ENCODE results near the gene MPI. TPM values are rescaled to one million over a fixed set of nuclear protein-coding genes. Genes with fewer than 3 reads are reported as not detected.
"Not testable (repeated sequence)": the region's sequence is repeated elsewhere in the genome, so short reads cannot be mapped to it uniquely, and the experiment has no call there.

Gene MPI
- total RNA-seq, 1 donor from 2014 or later = 44.5 TPM

GRCh38 chr15:74885461-74885860, 4.4 kb upstream of the MPI start:
- intact Hi-C loops (cut with DNase I) = no loop called here
- no peak for DNase-seq (ENCODE audit: low spot score)

DNA sequence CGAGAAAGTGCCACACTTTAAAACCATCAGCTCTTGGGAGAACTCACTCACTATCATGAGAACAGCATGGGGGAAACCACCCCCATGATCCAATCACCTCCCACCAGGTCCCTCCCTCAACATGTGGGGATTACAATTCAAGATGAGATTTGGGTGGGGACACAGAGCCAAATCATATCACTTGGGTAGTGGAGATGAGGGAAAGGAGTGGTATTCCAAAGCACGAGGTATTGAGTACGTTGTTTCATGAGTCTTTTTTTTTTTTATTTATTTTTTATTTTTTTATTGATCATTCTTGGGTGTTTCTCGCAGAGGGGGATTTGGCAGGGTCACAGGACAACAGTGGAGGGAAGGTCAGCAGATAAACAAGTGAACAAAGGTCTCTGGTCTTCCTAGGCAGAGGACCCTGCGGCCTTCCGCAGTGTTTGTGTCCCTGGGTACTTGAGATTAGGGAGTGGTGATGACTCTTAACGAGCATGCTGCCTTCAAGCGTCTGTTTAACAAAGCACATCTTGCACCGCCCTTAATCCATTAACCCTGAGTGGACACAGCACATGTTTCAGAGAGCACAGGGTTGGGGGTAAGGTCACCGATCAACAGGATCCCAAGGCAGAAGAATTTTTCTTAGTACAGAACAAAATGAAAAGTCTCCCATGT, 2.2 kb upstream of the MPI start:
- intact Hi-C loops (cut with DNase I); DNase-seq (ENCODE audit: low spot score): not testable (repeated sequence)

- intact Hi-C loops (cut with DNase I) = no loop called here
- DNase-seq (ENCODE audit: low spot score) = no peak
Measured at GRCh38 chr15:74888716-74889115, 1.1 kb upstream of the MPI start.

- no peak for DNase-seq (ENCODE audit: low spot score)
- intact Hi-C loops (cut with DNase I) = no loop called here
Measured at GRCh38 chr15:74889390-74889882, 406 bp upstream of the MPI start.

GRCh38 chr15:74890665-74890960, 771 bp downstream of the MPI start:
- intact Hi-C loops (cut with DNase I) = no loop called here
- DNase-seq (ENCODE audit: low spot score) = no peak

DNA sequence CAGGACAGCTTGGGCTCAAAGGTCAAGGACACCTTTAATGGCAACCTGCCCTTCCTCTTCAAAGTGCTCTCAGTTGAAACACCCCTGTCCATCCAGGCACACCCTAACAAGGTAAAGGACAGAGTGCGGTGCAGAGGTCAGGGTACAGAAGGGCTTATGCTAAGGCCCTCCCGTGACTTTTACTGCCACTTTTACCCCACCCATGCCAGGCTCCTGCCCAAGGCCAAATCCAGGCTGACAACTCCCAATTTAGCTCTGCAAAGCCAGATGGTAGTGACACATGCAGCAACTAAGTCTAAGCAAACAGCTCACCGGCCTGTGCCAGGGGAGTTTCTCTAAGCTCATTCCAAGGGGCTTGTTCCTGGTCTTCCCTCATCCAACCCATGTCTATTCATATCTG, 1.6 kb downstream of the MPI start:
- intact Hi-C loops (cut with DNase I) = no loop called here
- no peak for DNase-seq (ENCODE audit: low spot score)

GRCh38 chr15:74892313-74892712, 2.5 kb downstream of the MPI start:
- intact Hi-C loops (cut with DNase I) = no loop called here
- no peak for DNase-seq (ENCODE audit: low spot score)

GRCh38 chr15:74892931-74893330, 3.1 kb downstream of the MPI start:
- intact Hi-C loops (cut with DNase I) = no loop called here
- DNase-seq (ENCODE audit: low spot score) = no peak

GRCh38 chr15:74893627-74894026, 3.8 kb downstream of the MPI start:
- DNase-seq (ENCODE audit: low spot score) = no peak
- intact Hi-C loops (cut with DNase I) = no loop called here

- intact Hi-C loops (cut with DNase I); DNase-seq (ENCODE audit: low spot score): not testable (repeated sequence)
Measured at GRCh38 chr15:74894383-74894782, 4.5 kb downstream of the MPI start.

DNA sequence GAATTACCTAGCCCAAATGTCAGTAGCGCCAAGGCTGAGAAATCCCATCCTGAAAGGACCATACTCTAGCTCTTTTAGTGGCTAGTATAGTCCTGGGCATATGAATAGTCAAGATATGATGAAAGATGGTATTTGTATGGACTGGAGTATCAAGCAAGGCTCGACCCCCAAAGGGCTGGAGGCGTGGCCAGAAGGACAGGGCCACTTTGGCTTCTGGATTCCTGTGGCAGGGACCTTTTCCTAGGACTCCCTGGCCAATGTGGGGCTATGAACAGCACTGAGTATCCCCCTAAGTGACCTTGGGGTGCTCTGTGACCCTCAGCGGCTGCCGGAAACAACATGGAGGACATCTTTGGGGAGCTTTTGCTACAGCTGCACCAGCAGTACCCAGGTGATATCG, 6.0 kb downstream of the MPI start:
- intact Hi-C loops (cut with DNase I) = no loop called here
- DNase-seq (ENCODE audit: low spot score) = no peak

GRCh38 chr15:74896316-74896715, 6.5 kb downstream of the MPI start:
- DNase-seq (ENCODE audit: low spot score) = no peak
- intact Hi-C loops (cut with DNase I) = no loop called here

GRCh38 chr15:74897300-74897701, 7.5 kb downstream of the MPI start:
- intact Hi-C loops (cut with DNase I) = no loop called here
- DNase-seq (ENCODE audit: low spot score) = no peak

DNA sequence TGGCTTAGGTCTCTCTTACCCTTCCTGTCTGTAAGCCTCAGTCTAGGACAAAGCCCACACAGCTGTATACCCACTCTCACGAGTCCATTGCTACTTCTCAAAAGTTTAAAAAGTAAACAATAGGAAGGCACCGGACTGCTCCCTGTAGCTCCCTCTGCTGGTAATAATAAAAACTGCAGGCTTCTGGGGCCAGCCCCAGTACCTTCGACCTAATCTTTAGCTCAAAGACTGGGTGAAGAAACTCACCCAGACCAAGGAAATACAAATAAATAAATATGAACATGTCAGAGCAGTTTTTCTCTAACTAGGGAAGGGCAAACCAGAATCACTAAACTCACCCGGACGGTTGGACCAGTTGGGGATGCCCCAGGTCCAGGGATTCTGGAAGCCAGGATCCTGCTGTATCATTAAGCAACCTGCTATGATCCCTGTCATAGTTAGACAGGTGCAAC, 11.8 kb downstream of the MPI start:
- no peak for DNase-seq (ENCODE audit: low spot score)

DNA sequence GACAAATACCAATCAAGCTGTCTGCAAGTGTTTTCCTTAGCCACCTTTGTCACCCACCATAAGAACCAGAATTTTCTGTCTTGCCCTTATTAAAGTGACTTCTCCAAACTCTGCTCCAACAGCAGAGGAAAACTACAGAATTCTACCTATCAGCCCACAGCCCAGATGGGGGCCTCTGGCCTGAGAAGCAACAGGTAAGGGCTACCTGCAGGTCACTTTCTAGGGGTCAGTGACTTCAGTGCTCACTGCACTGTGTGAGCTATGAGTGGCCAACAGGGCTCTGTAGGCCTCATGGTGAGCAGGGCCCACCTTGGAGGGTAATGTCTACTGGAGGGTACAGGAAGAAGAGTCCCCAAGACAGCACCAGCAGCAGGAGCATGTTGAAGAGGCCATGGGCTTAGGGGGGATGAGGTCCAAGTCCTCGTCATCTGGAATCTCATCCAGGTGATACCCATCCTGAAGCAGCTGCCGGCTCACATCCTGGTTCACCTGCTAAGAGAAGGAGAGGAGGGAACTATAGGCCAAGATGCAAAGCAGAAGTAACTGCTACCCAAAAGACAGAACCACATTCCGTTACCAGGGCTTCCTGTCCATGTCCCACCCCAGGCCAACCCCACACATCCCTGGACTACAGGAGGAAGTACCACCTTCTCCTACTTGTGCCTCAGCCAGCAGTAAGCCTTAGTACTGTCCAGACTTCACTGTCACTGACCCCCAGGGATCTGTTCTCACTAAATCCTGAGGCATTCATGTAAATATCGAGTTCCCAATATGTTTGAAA, 12.6 kb downstream of the MPI start:
- intact Hi-C loops (cut with DNase I) = loop anchor here (2.0 to 5.0 kb wide), 2 partner anchors 60 to 115 kb away; partner anchors contain the start of gene ULK3
- DNase-seq (ENCODE audit: low spot score) = no peak

More for the DNA sequence above, 11.8 kb downstream of the MPI start:
- intact Hi-C loops (cut with DNase I) = loop anchor here (2.0 to 5.0 kb wide), 2 partner anchors 59 to 114 kb away; partner anchors contain the start of gene ULK3

DNA sequence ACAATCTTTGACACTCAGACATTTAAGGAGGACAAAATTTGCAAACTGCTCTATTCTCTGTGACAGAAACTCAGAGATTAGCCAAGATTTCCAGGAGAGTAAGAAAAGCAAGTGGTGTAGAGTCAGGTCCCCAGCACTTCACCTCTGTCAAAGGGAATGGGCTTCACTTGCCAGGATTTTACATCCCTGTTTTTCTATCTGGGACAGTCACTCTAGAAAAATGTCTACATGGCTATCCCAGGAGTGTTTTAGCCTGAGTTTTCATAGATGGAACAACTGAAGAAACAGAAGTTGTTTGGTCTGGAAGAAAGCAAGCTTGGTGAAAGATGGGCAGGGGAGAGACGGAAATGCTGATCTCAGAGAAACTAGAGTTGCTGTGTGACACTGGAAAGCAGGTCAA, 13.8 kb downstream of the MPI start:
- no peak for DNase-seq (ENCODE audit: low spot score)
- intact Hi-C loops (cut with DNase I) = loop anchor here (2.0 to 5.0 kb wide), 2 partner anchors 61 to 116 kb away; partner anchors contain the start of gene ULK3

DNA sequence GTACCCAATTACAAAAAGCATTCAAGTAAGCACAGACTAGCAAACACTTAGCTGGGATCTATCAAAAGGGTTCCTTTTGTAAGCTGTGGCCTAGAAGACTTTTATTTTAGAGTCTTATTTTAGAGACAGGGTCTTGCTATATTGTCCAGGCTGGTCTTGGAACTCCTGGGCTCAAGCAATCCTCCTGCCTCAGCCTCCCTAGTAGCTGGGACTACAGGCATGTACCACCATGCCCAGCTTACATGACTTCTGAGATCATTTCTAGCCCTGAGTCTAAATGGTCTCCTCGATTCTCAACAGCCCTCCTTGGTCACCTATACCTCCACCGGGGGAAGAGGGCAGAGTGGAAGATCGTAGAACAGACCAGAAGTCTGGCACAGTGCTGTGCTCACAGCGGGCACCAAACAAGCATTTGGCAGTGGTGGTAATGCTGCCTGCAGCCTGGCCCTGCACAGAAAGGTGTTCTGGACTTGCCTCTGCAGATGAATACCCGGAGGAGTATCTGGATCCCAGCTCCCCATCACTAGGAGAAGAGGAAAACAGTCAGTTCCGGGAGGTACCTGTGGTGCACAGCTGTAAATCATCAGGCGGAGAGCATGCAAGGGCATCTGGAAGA, 14.5 kb downstream of the MPI start:
- intact Hi-C loops (cut with DNase I) = loop anchor here (5.0 kb wide), 1 partner anchor 117 kb away; no protein-coding TSS in a partner anchor
- no peak for DNase-seq (ENCODE audit: low spot score)

GRCh38 chr15:74906067-74906449, 16.2 kb downstream of the MPI start:
- intact Hi-C loops (cut with DNase I) = loop anchor here (1.0 to 2.0 kb wide), 2 partner anchors 31 to 33 kb away; partner anchors contain the start of gene SCAMP2
- DNase-seq (ENCODE audit: low spot score) = no peak

- intact Hi-C loops (cut with DNase I) = loop anchor here (1.0 to 2.0 kb wide), 2 partner anchors 31 to 34 kb away; partner anchors contain the start of gene SCAMP2
- peak; percentile 98 for DNase-seq (ENCODE audit: low spot score)
Measured at GRCh38 chr15:74906450-74907162, 16.8 kb downstream of the MPI start, which contains the start of gene FAM219B. Gene FAM219B, minus strand, starts transcription at chr15:74906851. Its CDS starts 51 bp downstream, at chr15:74906800.

Data from cardiac septum (tissue), 1 donor.